Measurements from ENCODE around the gene ARHGEF1.
A peak's percentile ranks its signal among the peaks of the same experiment; 100 is the strongest.

Gene ARHGEF1

GRCh38 chr19:41889896-41890295, 6.9 kb downstream of the ARHGEF1 start:
- no peaks in the 10 kb centered on the region for H3K9me3 ChIP-seq (ENCODE audit: severe bottlenecking)
- DNase-seq = no peak
- TF ChIP-seq CTCF (IDR thresholded peaks at IDR 0.05; ENCODE audit: low read depth, low read length) = no peak
- H3K4me3 ChIP-seq (ENCODE audit: low read depth, low read length) = no peak overlapping the region
- no peaks in the 10 kb centered on the region for H3K36me3 ChIP-seq
- H3K27me3 ChIP-seq (ENCODE audit: insufficient read depth, low read depth, severe bottlenecking) = no peaks in the 10 kb centered on the region
- H3K27ac ChIP-seq = no peak overlapping the region

GRCh38 chr19:41890936-41891335, 8.0 kb downstream of the ARHGEF1 start:
- no peaks in the 10 kb centered on the region for H3K27me3 ChIP-seq (ENCODE audit: insufficient read depth, low read depth, severe bottlenecking)
- no peaks in the 10 kb centered on the region for H3K9me3 ChIP-seq (ENCODE audit: severe bottlenecking)
- H3K4me3 ChIP-seq (ENCODE audit: low read depth, low read length) = no peak overlapping the region
- no peak for DNase-seq
- no peak for TF ChIP-seq CTCF (IDR thresholded peaks at IDR 0.05; ENCODE audit: low read depth, low read length)
- peaks cover 5% of the 10 kb centered on the region for H3K36me3 ChIP-seq
- no peak overlapping the region for H3K27ac ChIP-seq

GRCh38 chr19:41892173-41892902, 9.4 kb downstream of the ARHGEF1 start:
- H3K4me3 ChIP-seq (ENCODE audit: low read depth, low read length) = no peak overlapping the region
- DNase-seq = no peak
- H3K9me3 ChIP-seq (ENCODE audit: severe bottlenecking) = no peaks in the 10 kb centered on the region
- TF ChIP-seq CTCF (IDR thresholded peaks at IDR 0.05; ENCODE audit: low read depth, low read length) = no peak
- H3K36me3 ChIP-seq = peaks cover 5% of the 10 kb centered on the region
- H3K27me3 ChIP-seq (ENCODE audit: insufficient read depth, low read depth, severe bottlenecking) = no peaks in the 10 kb centered on the region
- no peak overlapping the region for H3K27ac ChIP-seq

GRCh38 chr19:41893899-41894298, 10.9 kb downstream of the ARHGEF1 start:
- Histone ChIP-seq H3K27me3 (ENCODE audit: insufficient read depth, low read depth, severe bottlenecking) (no peaks in the 10 kb centered on the region), H3K27ac (no peak overlapping the region), H3K4me3 (ENCODE audit: low read depth, low read length) (no peak overlapping the region), H3K9me3 (ENCODE audit: severe bottlenecking) (no peaks in the 10 kb centered on the region), H3K36me3 (peaks cover 16% of the 10 kb centered on the region)
- no peak for DNase-seq
- TF ChIP-seq CTCF (IDR thresholded peaks at IDR 0.05; ENCODE audit: low read depth, low read length) = 0 out of 2 replicates have a peak, but pooled peaks have one; percentile 23

GRCh38 chr19:41894350-41894749, 11.4 kb downstream of the ARHGEF1 start:
- no peak for TF ChIP-seq CTCF (IDR thresholded peaks at IDR 0.05; ENCODE audit: low read depth, low read length)
- peaks cover 19% of the 10 kb centered on the region for H3K36me3 ChIP-seq
- H3K27ac ChIP-seq = no peak overlapping the region

More at GRCh38 chr19:41894350-41894749, 11.4 kb downstream of the ARHGEF1 start:
- Histone ChIP-seq H3K4me3 (ENCODE audit: low read depth, low read length) (no peak overlapping the region), H3K9me3 (ENCODE audit: severe bottlenecking) (no peaks in the 10 kb centered on the region), H3K27me3 (ENCODE audit: insufficient read depth, low read depth, severe bottlenecking) (no peaks in the 10 kb centered on the region)
- DNase-seq = no peak

Data from WERI-Rb-1 (cell line).